Stomach (tissue), 9 donors: ENCODE data around the gene CTNND2. TPM values are rescaled to one million over a fixed set of nuclear protein-coding genes. Genes with fewer than 3 reads are reported as not detected.

Experiments
- DNase-seq, 2 donors: peaks; one replicate each; pipeline versions ENCODE4 v3.0.0 to v3.0.0-alpha.2; 2013 to 2019
- H3K27ac ChIP-seq, 5 donors: fragments of 200-600 bp in 4 of 5; sonication (generic) in 4 of 5; one replicate each; pipeline ENCODE4 v1.5.1; 2013 to 2019; ENCODE audit warnings: mild to moderate bottlenecking in 1 of 5, moderate library complexity in 1 of 5
- H3K27me3 ChIP-seq, 3 donors: fragments of 200-600 bp; sonication (generic); one replicate each; pipeline ENCODE4 v1.5.1; 2017 to 2019; ENCODE audit warnings: mixed run types in 1 of 3
- H3K36me3 ChIP-seq, 4 donors: fragments of 200-600 bp; sonication (generic); 1 replicate in 3 of 4; 2 replicates in 1 of 4; pipeline ENCODE4 v1.5.1; 2016 to 2019
- H3K4me1 ChIP-seq, 4 donors: fragments of 200-600 bp; sonication (generic); one replicate each; pipeline ENCODE4 v1.5.1; 2016 to 2019
- H3K4me3 ChIP-seq, 4 donors: fragments of 200-600 bp; sonication (generic) in 3 of 4; one replicate each; pipeline ENCODE4 v1.5.1; 2016 to 2019; ENCODE audit warnings: mild to moderate bottlenecking in 1 of 4
- H3K9me3 ChIP-seq, 4 donors: fragments of 200-600 bp; sonication (generic); one replicate each; pipeline ENCODE4 v1.5.1; 2016 to 2019
- EP300 ChIP-seq: sonication (generic); formaldehyde crosslinking; IDR thresholded peaks from one replicate; pipeline ENCODE4 v1.6.1; 2017; ENCODE audit warnings: antibody characterized with exemption
- POLR2A ChIP-seq, 4 donors: fragments of 450-650 bp; IDR thresholded peaks; one replicate each; pipeline ENCODE4 v1.6.1; 2016; ENCODE audit warnings: antibody characterized with exemption in 4 of 4, control low read depth in 2 of 4, mild to moderate bottlenecking in 1 of 4, moderate library complexity in 1 of 4
- POLR2AphosphoS5 ChIP-seq, 3 donors: sonication (generic); formaldehyde crosslinking; IDR thresholded peaks; one replicate each; pipeline ENCODE4 v1.6.1; 2016; ENCODE audit warnings: antibody characterized with exemption in 3 of 3
- WGBS, 5 donors: extraction: QIAGEN DNeasy Blood & Tissue Kit in 3 of 5; methylation state at CpG; one replicate each; pipeline versions ENCODE4 v1.1.5 to v1.1.7; 2013 to 2018; 5-methylcytosine and 5-hydroxymethylcytosine counted together
- intact Hi-C: fragments of 100-400 bp; cut with DNase I; formaldehyde crosslinking; loops from one replicate; pipeline ENCODE4 v1.15.1; 2023; ENCODE audit warnings: low total_unique reads
- polyA plus RNA-seq, 3 donors: library from polyadenylated mRNA; stranded (reverse); fragments of 200-250 nt; gene quantifications; one replicate each; pipeline ENCODE4 v1.2.3, GENCODE V29; 2013
- total RNA-seq, 5 donors: library from RNA; depleted of rRNA; stranded (reverse); fragments of >200 nt; gene quantifications; one replicate each; pipeline versions ENCODE4 v1.1.0 to v1.2.3, GENCODE V29; 2014 to 2016
- TF ChIP-seq, protein P1 (sequence below), 7 experiments: fragments of 450-650 bp in 4 of 7; fragments of 200-600 bp in 3 of 7; sonication (generic) in 3 of 7; IDR thresholded peaks; one replicate each; pipeline ENCODE4 v1.5.1; 2016 to 2019; ENCODE audit warnings: antibody characterized with exemption in 7 of 7, control low read depth in 2 of 7, mild to moderate bottlenecking in 1 of 7
- donor health status: healthy with polysubstance abuse.
- donor health status: Bipolar disorder and iron deficiency.
- donor health status: healthy.

Gene CTNND2
- total and polyA plus RNA-seq, 8 donors: 0.29 to 3.4 (median 2.0) TPM; not detected in 2

DNA sequence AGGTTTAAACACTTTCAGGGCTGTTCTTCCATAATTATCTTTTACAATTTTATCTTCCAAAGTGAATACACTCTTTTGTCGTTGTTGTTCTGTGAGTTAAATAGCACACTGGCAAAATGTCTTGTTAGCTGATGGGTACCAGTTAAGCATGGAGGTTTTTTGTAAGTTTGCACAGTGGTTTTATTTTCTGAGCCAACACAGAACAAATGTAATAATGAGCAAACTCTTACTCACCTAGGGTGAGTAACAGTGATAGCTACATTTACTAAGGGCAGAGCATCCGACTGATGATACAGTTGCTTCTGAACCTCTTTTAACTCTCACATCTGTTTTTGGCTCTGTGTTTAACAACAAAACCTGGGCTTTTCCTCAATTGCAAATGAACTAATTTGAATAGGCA is 103.2 kb downstream of the CTNND2 start:
- DNase-seq: no peak
- Histone ChIP-seq H3K9me3 (no peaks in the 10 kb centered on the region), H3K36me3 (no peaks in the 10 kb centered on the region), H3K27me3 (no peaks in the 10 kb centered on the region), H3K4me1 (no peaks in the 10 kb centered on the region), H3K27ac (no peak overlapping the region), H3K4me3 (no peak overlapping the region)
- WGBS, 5 donors: 60 to 74% (median 70%) methylated on average over 2 of the region's 2 CpGs
- TF ChIP-seq POLR2A (IDR thresholded peaks at IDR 0.05) (no peak), POLR2AphosphoS5 (IDR thresholded peaks at IDR 0.05) (no peak), EP300 (no peak)
- TF ChIP-seq, protein P1, sequence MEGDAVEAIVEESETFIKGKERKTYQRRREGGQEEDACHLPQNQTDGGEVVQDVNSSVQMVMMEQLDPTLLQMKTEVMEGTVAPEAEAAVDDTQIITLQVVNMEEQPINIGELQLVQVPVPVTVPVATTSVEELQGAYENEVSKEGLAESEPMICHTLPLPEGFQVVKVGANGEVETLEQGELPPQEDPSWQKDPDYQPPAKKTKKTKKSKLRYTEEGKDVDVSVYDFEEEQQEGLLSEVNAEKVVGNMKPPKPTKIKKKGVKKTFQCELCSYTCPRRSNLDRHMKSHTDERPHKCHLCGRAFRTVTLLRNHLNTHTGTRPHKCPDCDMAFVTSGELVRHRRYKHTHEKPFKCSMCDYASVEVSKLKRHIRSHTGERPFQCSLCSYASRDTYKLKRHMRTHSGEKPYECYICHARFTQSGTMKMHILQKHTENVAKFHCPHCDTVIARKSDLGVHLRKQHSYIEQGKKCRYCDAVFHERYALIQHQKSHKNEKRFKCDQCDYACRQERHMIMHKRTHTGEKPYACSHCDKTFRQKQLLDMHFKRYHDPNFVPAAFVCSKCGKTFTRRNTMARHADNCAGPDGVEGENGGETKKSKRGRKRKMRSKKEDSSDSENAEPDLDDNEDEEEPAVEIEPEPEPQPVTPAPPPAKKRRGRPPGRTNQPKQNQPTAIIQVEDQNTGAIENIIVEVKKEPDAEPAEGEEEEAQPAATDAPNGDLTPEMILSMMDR (IDR thresholded peaks at IDR 0.05): no peak
- intact Hi-C loops: no loop called here

DNA sequence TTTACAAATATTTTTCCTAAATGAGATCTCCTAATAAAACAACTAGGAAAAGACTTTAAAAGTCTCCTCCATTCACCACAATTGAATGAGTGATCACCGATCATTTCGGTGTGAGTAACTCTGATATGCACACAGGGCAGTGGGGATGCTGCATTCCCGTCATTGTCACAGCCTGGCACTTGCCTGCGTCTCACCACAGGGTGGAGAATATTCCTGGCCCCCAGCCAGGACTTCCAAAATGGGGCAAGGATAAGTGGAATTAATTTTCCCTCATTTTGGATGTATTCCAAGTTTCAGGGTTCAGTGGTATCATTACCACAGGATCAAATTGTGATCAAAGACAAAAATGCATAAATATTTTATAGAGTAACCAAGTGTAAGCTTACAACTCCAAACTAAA is 107.1 kb downstream of the CTNND2 start:
- 41 to 55% (median 44%) methylated on average over 4 of the region's 4 CpGs for WGBS, 5 donors
- H3K4me3 ChIP-seq: no peak overlapping the region
- intact Hi-C loops: no loop called here
- H3K36me3 ChIP-seq: no peaks in the 10 kb centered on the region
- H3K9me3 ChIP-seq: no peaks in the 10 kb centered on the region
- no peaks in the 10 kb centered on the region for H3K4me1 ChIP-seq
- no peak overlapping the region for H3K27ac ChIP-seq
- DNase-seq: no peak
- H3K27me3 ChIP-seq: no peaks in the 10 kb centered on the region
- TF ChIP-seq POLR2AphosphoS5 (IDR thresholded peaks at IDR 0.05) (no peak), EP300 (no peak), POLR2A (IDR thresholded peaks at IDR 0.05) (no peak)
- TF ChIP-seq, protein P1 (IDR thresholded peaks at IDR 0.05): no peak

DNA sequence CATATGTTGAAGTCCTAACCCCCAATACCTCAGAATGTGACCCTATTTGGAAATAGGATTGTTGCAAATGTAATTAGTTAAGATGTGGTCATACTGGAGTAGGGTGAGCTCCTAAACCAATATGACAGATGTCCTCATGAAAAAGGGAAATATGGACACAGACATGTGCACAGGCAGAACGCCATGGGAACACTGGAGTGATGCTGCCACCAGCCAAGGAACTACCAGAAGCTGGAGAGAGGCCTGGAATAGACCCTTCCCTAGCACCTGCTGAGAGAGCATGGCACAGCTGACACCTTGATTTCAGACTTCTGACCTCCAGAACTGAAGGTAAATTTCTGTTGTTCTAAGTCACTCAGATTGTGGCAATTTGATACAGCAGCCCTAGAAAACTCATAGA is 110.8 kb downstream of the CTNND2 start:
- TF ChIP-seq POLR2A (IDR thresholded peaks at IDR 0.05) (no peak), EP300 (no peak), POLR2AphosphoS5 (IDR thresholded peaks at IDR 0.05) (no peak)
- TF ChIP-seq, protein P1 (IDR thresholded peaks at IDR 0.05): no peak
- Histone ChIP-seq H3K4me3 (no peak overlapping the region), H3K27ac (no peak overlapping the region), H3K27me3 (no peaks in the 10 kb centered on the region), H3K36me3 (no peaks in the 10 kb centered on the region), H3K9me3 (no peaks in the 10 kb centered on the region), H3K4me1 (no peaks in the 10 kb centered on the region)
- intact Hi-C loops: no loop called here
- WGBS, 5 donors: 50 to 80% (median 63%) methylated on average over 1 of the region's 1 CpG
- no peak for DNase-seq

DNA sequence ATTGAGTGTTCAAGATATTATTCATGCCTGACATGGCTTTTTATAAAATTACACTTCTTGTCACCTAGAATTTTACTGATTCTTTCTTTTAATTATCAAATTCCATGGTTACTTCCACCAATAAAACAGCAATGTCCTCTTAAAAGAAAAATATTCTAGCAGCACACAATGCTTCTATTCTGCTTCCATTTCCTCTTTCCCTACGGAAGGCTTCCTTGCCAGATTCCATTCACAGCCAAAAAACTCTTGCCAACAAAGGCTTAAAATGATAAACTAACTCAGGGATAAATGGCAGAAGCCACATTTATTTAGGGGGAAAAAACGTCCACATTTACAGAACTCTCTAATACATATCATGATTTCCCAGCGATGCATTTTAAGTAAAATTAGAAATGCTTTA is 111.6 kb downstream of the CTNND2 start:
- Histone ChIP-seq H3K27me3 (no peaks in the 10 kb centered on the region), H3K27ac (no peak overlapping the region), H3K9me3 (no peaks in the 10 kb centered on the region), H3K36me3 (no peaks in the 10 kb centered on the region), H3K4me3 (no peak overlapping the region), H3K4me1 (no peaks in the 10 kb centered on the region)
- WGBS, 5 donors: 22 to 57% (median 41%) methylated on average over 3 of the region's 3 CpGs
- no peak for DNase-seq
- no peak for TF ChIP-seq POLR2AphosphoS5 (IDR thresholded peaks at IDR 0.05)
- intact Hi-C loops: no loop called here

DNA sequence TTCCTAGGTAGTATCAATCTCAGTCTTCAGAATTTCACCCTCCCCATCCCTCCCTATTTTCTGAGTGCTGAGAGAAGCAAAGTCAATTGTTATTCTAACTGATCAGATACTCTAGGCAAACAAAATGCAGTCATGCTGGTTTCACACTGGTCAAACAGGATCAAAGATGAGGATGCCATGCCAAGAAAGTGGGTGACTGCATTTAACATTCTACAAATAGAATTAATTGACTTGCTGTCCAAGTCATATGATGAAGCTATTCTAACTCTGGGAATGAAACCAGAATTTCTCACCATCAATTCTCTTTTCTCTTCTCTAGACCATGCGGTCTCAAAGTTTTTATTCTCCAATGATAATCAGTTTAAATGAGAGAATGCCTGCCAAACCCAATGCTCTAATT is 112.5 kb downstream of the CTNND2 start:
- no peaks in the 10 kb centered on the region for H3K9me3 ChIP-seq
- H3K36me3 ChIP-seq: no peaks in the 10 kb centered on the region
- H3K27me3 ChIP-seq: no peaks in the 10 kb centered on the region
- WGBS, 5 donors: 45 to 68% (median 57%) methylated on average over 1 of the region's 1 CpG
- DNase-seq: peak; percentile 30 to 36
- TF ChIP-seq, protein P1 (IDR thresholded peaks at IDR 0.05): no peak
- TF ChIP-seq POLR2A (IDR thresholded peaks at IDR 0.05): no peak
- TF ChIP-seq POLR2AphosphoS5 (IDR thresholded peaks at IDR 0.05): no peak
- no peak for TF ChIP-seq EP300
- no peaks in the 10 kb centered on the region for H3K4me1 ChIP-seq
- intact Hi-C loops: no loop called here
- no peak overlapping the region for H3K27ac ChIP-seq
- H3K4me3 ChIP-seq: no peak overlapping the region
